HEK293 (cell line): ENCODE measurements around the gene PRKAG2.
A peak's percentile ranks its signal among the peaks of the same experiment; 100 is the strongest.

Source experiments
- CTCF ChIA-PET: fragments of 350-600 bp; formaldehyde crosslinking; extraction: SDS; loops from one replicate; lab custom pipeline; 2021; ENCODE audit warnings: antibody characterized with exemption; lab: Yijun Ruan, JAX
- POLR2A ChIA-PET: fragments of 300-600 bp; formaldehyde crosslinking; extraction: SDS; loops from one replicate; lab custom pipeline; 2020; ENCODE audit warnings: antibody characterized with exemption, inconsistent platforms; lab: Yijun Ruan, JAX
- H3K27ac ChIP-seq: fragments of 200-500 bp; sonication (Bioruptor generic); 2 replicates; pipeline ENCODE4 v1.5.1; 2014; ENCODE audit warnings: low read depth, low read length, control low read depth, inconsistent platforms; ENCODE audit errors: extremely low read depth
- H3K36me3 ChIP-seq, 2 experiments: fragments of 200-500 bp in 1 of 2; sonication (Bioruptor generic) in 1 of 2; 1 replicate in 1 of 2; 2 replicates in 1 of 2; pipeline ENCODE4 v1.5.1; 2014 to 2017; ENCODE audit warnings: inconsistent platforms in 2 of 2, low read length in 2 of 2; ENCODE audit not compliant: control insufficient read depth in 2 of 2, insufficient read depth in 1 of 2
- H3K4me1 ChIP-seq: fragments of 200-500 bp; sonication (Bioruptor generic); 2 replicates; pipeline ENCODE4 v1.5.1; 2014; ENCODE audit warnings: mild to moderate bottlenecking, low read length, inconsistent platforms; ENCODE audit not compliant: control insufficient read depth, insufficient read depth
- H3K4me3 ChIP-seq: 2 replicates; pipeline ENCODE4 v1.5.1; 2011; ENCODE audit warnings: low read depth, mild to moderate bottlenecking, control low read depth, low read length, moderate library complexity
- H3K9me3 ChIP-seq: fragments of 200-500 bp; sonication (Bioruptor generic); 2 replicates; pipeline ENCODE4 v1.5.1; 2014; ENCODE audit warnings: low read depth, low read length, inconsistent platforms; ENCODE audit not compliant: control insufficient read depth, insufficient read depth
- EGR2 ChIP-seq: fragments of 450-650 bp; formaldehyde crosslinking; IDR thresholded peaks from 2 replicates; pipeline ENCODE4 v1.5.1; 2016; ENCODE audit warnings: low read depth, missing biosample characterization, missing genetic modification characterization
- SCRT2 ChIP-seq: fragments of 450-650 bp; formaldehyde crosslinking; IDR thresholded peaks from 2 replicates; pipeline ENCODE4 v1.5.1; 2016; ENCODE audit warnings: missing biosample characterization, missing genetic modification characterization
- SP3 ChIP-seq: fragments of 450-650 bp; formaldehyde crosslinking; IDR thresholded peaks from 2 replicates; pipeline ENCODE4 v1.5.1; 2016; ENCODE audit warnings: missing biosample characterization, missing genetic modification characterization
- TSHZ1 ChIP-seq: fragments of 450-650 bp; formaldehyde crosslinking; IDR thresholded peaks from 2 replicates; pipeline ENCODE4 v1.5.1; 2016; ENCODE audit warnings: missing biosample characterization, missing genetic modification characterization, borderline replicate concordance
- ZBTB20 ChIP-seq: fragments of 450-650 bp; formaldehyde crosslinking; IDR thresholded peaks from 2 replicates; pipeline ENCODE4 v1.5.1; 2016; ENCODE audit warnings: missing biosample characterization, missing genetic modification characterization
- ZBTB21 ChIP-seq: fragments of 450-650 bp; formaldehyde crosslinking; IDR thresholded peaks from 2 replicates; pipeline ENCODE4 v1.5.1; 2017; ENCODE audit warnings: missing biosample characterization, missing genetic modification characterization
- ZBTB49 ChIP-seq: fragments of 450-650 bp; formaldehyde crosslinking; IDR thresholded peaks from 2 replicates; pipeline ENCODE4 v1.5.1; 2016; ENCODE audit warnings: missing biosample characterization, missing genetic modification characterization, low read depth
- ZFP69B ChIP-seq: fragments of 450-650 bp; formaldehyde crosslinking; IDR thresholded peaks from 2 replicates; pipeline ENCODE4 v1.5.1; 2016; ENCODE audit warnings: missing biosample characterization, missing genetic modification characterization
- ZNF155 ChIP-seq: fragments of 450-650 bp; formaldehyde crosslinking; IDR thresholded peaks from 2 replicates; pipeline ENCODE4 v1.5.1; 2016; ENCODE audit warnings: missing biosample characterization, missing genetic modification characterization
- ZNF157 ChIP-seq: fragments of 450-650 bp; formaldehyde crosslinking; IDR thresholded peaks from 2 replicates; pipeline ENCODE4 v1.5.1; 2016; ENCODE audit warnings: missing biosample characterization, missing genetic modification characterization
- ZNF16 ChIP-seq: fragments of 450-650 bp; formaldehyde crosslinking; IDR thresholded peaks from 2 replicates; pipeline ENCODE4 v1.5.1; 2016; ENCODE audit warnings: low read depth, missing biosample characterization, missing genetic modification characterization
- ZNF174 ChIP-seq: fragments of 450-650 bp; formaldehyde crosslinking; IDR thresholded peaks from 2 replicates; pipeline ENCODE4 v1.5.0; 2017; ENCODE audit warnings: missing biosample characterization, mild to moderate bottlenecking, missing genetic modification characterization
- ZNF175 ChIP-seq: fragments of 450-650 bp; formaldehyde crosslinking; IDR thresholded peaks from 2 replicates; pipeline ENCODE4 v1.5.1; 2016; ENCODE audit warnings: missing biosample characterization, missing genetic modification characterization
- ZNF18 ChIP-seq: fragments of 450-650 bp; formaldehyde crosslinking; IDR thresholded peaks from 2 replicates; pipeline ENCODE4 v1.5.1; 2016; ENCODE audit warnings: missing biosample characterization, missing genetic modification characterization
- ZNF202 ChIP-seq: fragments of 450-650 bp; formaldehyde crosslinking; IDR thresholded peaks from 2 replicates; pipeline ENCODE4 v1.5.1; 2016; ENCODE audit warnings: missing biosample characterization, missing genetic modification characterization, borderline replicate concordance
- ZNF24 ChIP-seq: fragments of 450-650 bp; formaldehyde crosslinking; IDR thresholded peaks from 2 replicates; pipeline ENCODE4 v1.5.1; 2016; ENCODE audit warnings: missing biosample characterization, missing genetic modification characterization
- ZNF280D ChIP-seq: fragments of 450-650 bp; formaldehyde crosslinking; IDR thresholded peaks from 2 replicates; pipeline ENCODE4 v1.5.1; 2016; ENCODE audit warnings: missing biosample characterization, missing genetic modification characterization
- ZNF366 ChIP-seq: fragments of 450-650 bp; formaldehyde crosslinking; conservative IDR thresholded peaks from 2 replicates; pipeline ENCODE4 v1.5.1; 2016; ENCODE audit warnings: missing biosample characterization, missing genetic modification characterization
- ZNF555 ChIP-seq: fragments of 450-650 bp; formaldehyde crosslinking; conservative IDR thresholded peaks from 2 replicates; pipeline ENCODE4 v1.5.1; 2017; ENCODE audit warnings: missing biosample characterization, mild to moderate bottlenecking, missing genetic modification characterization, inconsistent platforms
- ZNF660 ChIP-seq: fragments of 450-650 bp; IDR thresholded peaks from 2 replicates; pipeline ENCODE4 v1.5.1; 2018; ENCODE audit warnings: missing biosample characterization, mild to moderate bottlenecking, missing genetic modification characterization
- ZNF776 ChIP-seq: fragments of 450-650 bp; formaldehyde crosslinking; IDR thresholded peaks from 2 replicates; pipeline ENCODE4 v1.5.0; 2017; ENCODE audit warnings: missing biosample characterization, missing genetic modification characterization, borderline replicate concordance

The PRKAG2 gene

GRCh38 chr7:151754142-151754590 is 122.7 kb downstream of the PRKAG2 start (continued):
- TF ChIP-seq SP3 (tag by site-specific recombination) (no peak; the same call in 1 of the 2 replicates), ZBTB49 (tag by site-specific recombination) (no peak), SCRT2 (tag by site-specific recombination) (no peak), ZNF280D (tag by site-specific recombination) (peak; percentile 56; the same call in 1 of the 2 replicates), ZNF555 (tag by site-specific recombination) (no peak), ZNF366 (tag by site-specific recombination) (peak; percentile 87)

GRCh38 chr7:151752816-151753595 is 123.9 kb downstream of the PRKAG2 start:
- no peaks in the 10 kb centered on the region for H3K4me1 ChIP-seq
- CTCF ChIA-PET, result interaction anchor here (0.5 to 3.1 kb wide), 14 partner anchors 9 to 661 kb away, joined by 3 to 19 read pairs (median 3); no protein-coding TSS in a partner anchor
- POLR2A ChIA-PET, result no interaction called here
- no peak overlapping the region for H3K4me3 ChIP-seq
- H3K9me3 ChIP-seq, result no peaks in the 10 kb centered on the region
- H3K27ac ChIP-seq, result no peak overlapping the region
- no peak for TF ChIP-seq ZNF660
- no peak for TF ChIP-seq ZNF555 (tag by site-specific recombination)
- no peak for TF ChIP-seq ZBTB21 (tag by site-specific recombination)
- TF ChIP-seq ZNF16, result no peak
- no peak for TF ChIP-seq ZNF18 (tag by site-specific recombination)
- no peak for TF ChIP-seq ZBTB20
- no peak for TF ChIP-seq ZFP69B (tag by site-specific recombination)
- TF ChIP-seq ZNF155 (tag by site-specific recombination), result no peak
- TF ChIP-seq ZNF202 (tag by site-specific recombination), result no peak
- TF ChIP-seq ZNF174 (tag by site-specific recombination), result no peak
- no peak for TF ChIP-seq EGR2
- TF ChIP-seq ZNF157 (tag by site-specific recombination), result no peak
- TF ChIP-seq ZNF24 (tag by site-specific recombination), result no peak
- TF ChIP-seq ZNF776 (tag by site-specific recombination), result no peak
- no peak for TF ChIP-seq TSHZ1
- no peak for TF ChIP-seq ZNF175 (tag by site-specific recombination)
- no peaks in the 10 kb centered on the region for H3K36me3 ChIP-seq
